ENCODE results near the gene ARHGAP4. TPM values are rescaled to one million over a fixed set of nuclear protein-coding genes. Genes with fewer than 3 reads are reported as not detected.

The ARHGAP4 gene
- total RNA-seq, 4 donors from 2014 or later = 2.6 to 10.7 (median 4.4) TPM

GRCh38 chrX:153910446-153910845 is 15.6 kb downstream of the ARHGAP4 start:
- Histone ChIP-seq H3K27ac (no peak overlapping the region), H3K27me3 (no peaks in the 10 kb centered on the region), H3K4me1 (no peaks in the 10 kb centered on the region), H3K36me3 (no peaks in the 10 kb centered on the region), H3K9me3 (no peaks in the 10 kb centered on the region), H3K4me3 (no peak overlapping the region)
- in situ Hi-C loops (cut with MboI; ENCODE audit: low sequenced_read_pairs in 4 of 4) = no loop called here
- intact Hi-C loops (cut with DNase I; ENCODE audit: low total_unique reads) = no loop called here
- TF ChIP-seq CTCF (IDR thresholded peaks at IDR 0.05 in 4 of 5, conservative IDR thresholded peaks at IDR 0.05 in 1 of 5) (no peak), POLR2A (IDR thresholded peaks at IDR 0.05) (no peak)
- DNase-seq (no peak), ATAC-seq (no peak)

GRCh38 chrX:153909980-153910360 is 16.1 kb downstream of the ARHGAP4 start:
- DNase-seq = no peak
- H3K4me3 ChIP-seq = no peak overlapping the region
- TF ChIP-seq POLR2A (IDR thresholded peaks at IDR 0.05) (no peak), CTCF (IDR thresholded peaks at IDR 0.05 in 4 of 5, conservative IDR thresholded peaks at IDR 0.05 in 1 of 5) (no peak)
- H3K4me1 ChIP-seq = no peaks in the 10 kb centered on the region
- no peak overlapping the region for H3K27ac ChIP-seq
- no peaks in the 10 kb centered on the region for H3K36me3 ChIP-seq
- intact Hi-C loops (cut with DNase I; ENCODE audit: low total_unique reads) (no loop called here), in situ Hi-C loops (cut with MboI; ENCODE audit: low sequenced_read_pairs in 4 of 4) (no loop called here)
- H3K27me3 ChIP-seq = no peaks in the 10 kb centered on the region
- ATAC-seq = no peak
- H3K9me3 ChIP-seq = no peaks in the 10 kb centered on the region

GRCh38 chrX:153909024-153909979 is 16.8 kb downstream of the ARHGAP4 start:
- Histone ChIP-seq H3K27ac (no peak overlapping the region), H3K9me3 (no peaks in the 10 kb centered on the region), H3K4me1 (no peaks in the 10 kb centered on the region), H3K36me3 (no peaks in the 10 kb centered on the region), H3K4me3 (no peak overlapping the region), H3K27me3 (no peaks in the 10 kb centered on the region)
- ATAC-seq (no peak), DNase-seq (no peak)
- TF ChIP-seq CTCF (IDR thresholded peaks at IDR 0.05 in 4 of 5, conservative IDR thresholded peaks at IDR 0.05 in 1 of 5) (no peak), POLR2A (IDR thresholded peaks at IDR 0.05) (no peak)
- intact Hi-C loops (cut with DNase I; ENCODE audit: low total_unique reads) = no loop called here
- in situ Hi-C loops (cut with MboI; ENCODE audit: low sequenced_read_pairs in 4 of 4) = no loop called here

DNA sequence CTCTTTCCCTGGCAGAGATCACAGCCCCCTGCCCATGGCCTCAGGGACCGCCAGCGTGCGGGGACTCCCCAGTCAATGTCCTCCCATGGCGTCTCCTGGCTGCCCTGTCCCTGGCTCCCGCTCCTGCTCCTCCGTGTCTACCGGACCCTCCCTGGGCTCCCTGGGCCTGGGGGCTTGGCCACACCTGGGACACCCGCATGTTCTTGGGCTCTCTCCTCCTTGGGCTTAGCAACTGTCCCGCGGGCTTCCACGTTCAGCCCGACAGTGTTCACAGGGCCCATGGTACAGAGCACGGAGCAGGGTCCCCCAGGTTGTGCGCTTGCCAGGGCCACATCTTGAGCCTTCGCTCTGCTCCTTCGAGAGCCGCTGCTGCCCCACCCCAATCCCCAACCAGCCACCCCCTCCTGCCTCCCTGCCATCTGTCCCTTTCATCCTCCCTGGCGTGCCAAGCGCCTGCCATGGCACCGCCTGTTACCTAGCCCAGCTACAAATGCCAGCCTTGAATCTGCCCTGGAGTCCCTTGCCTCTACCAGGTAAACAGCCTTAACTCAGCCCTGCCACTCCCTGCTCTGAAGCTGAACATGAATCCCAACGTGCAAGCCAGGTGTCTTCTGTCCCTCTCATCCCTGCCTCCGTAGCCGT is 17.7 kb downstream of the ARHGAP4 start:
- DNase-seq = no peak
- in situ Hi-C loops (cut with MboI; ENCODE audit: low sequenced_read_pairs in 4 of 4) = no loop called here
- H3K4me3 ChIP-seq = no peak overlapping the region

More for the DNA sequence above, 17.7 kb downstream of the ARHGAP4 start:
- H3K36me3 ChIP-seq = no peaks in the 10 kb centered on the region
- H3K27ac ChIP-seq = no peak overlapping the region
- no peaks in the 10 kb centered on the region for H3K27me3 ChIP-seq
- H3K4me1 ChIP-seq = no peaks in the 10 kb centered on the region
- no peak for TF ChIP-seq CTCF (IDR thresholded peaks at IDR 0.05 in 4 of 5, conservative IDR thresholded peaks at IDR 0.05 in 1 of 5)
- no peak for ATAC-seq
- intact Hi-C loops (cut with DNase I; ENCODE audit: low total_unique reads) = no loop called here
- no peaks in the 10 kb centered on the region for H3K9me3 ChIP-seq
